ENCODE data around the gene SERPINE3. TPM values are rescaled to one million over a fixed set of nuclear protein-coding genes. Genes with fewer than 3 reads are reported as not detected.

SERPINE3 gene
- total RNA-seq, 1 experiment from 2014 or later: not detected

DNA sequence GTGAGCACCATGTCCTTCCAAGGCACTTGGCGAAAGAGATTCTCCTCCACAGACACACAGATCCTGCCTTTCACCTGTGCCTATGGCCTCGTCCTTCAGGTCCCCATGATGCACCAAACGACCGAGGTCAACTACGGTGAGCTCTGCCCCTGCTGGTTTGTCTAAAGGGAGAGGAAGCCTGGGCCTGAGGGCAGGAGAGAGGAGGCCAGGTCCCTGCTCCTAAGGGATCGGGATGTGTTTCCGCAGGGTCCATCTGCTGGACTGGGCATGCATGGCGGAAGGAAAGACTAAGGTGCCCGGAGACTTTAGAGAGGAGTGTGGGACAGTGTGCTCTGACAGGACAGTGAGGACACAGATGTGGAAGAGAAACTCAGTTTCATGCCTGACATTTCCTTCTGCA lies 7.6 kb downstream of the SERPINE3 start:
- DNase-seq: no peak
- POLR2A ChIA-PET (ENCODE audit: unreplicated experiment): no interaction called here

GRCh38 chr13:51348069-51348967 lies 8.8 kb downstream of the SERPINE3 start:
- ChIA-PET POLR2A (ENCODE audit: unreplicated experiment) (no interaction called here), CTCF (no interaction called here)
- Histone ChIP-seq H3F3A (ENCODE audit: insufficient read depth, low read depth) (no peaks in the 10 kb centered on the region), H3K4me2 (no peak overlapping the region), H3K4me3 (no peak overlapping the region), H3K36me3 (ENCODE audit: low read depth) (no peaks in the 10 kb centered on the region; the same call in 1 of the 2 replicates), H3K9me3 (ENCODE audit: insufficient read depth, low read depth) (no peaks in the 10 kb centered on the region), H3K9me2 (ENCODE audit: insufficient read depth) (no peaks in the 10 kb centered on the region; the same call in 1 of the 2 replicates), H2AFZ (no peak overlapping the region), H4K20me1 (ENCODE audit: insufficient read depth) (no peaks in the 10 kb centered on the region), H3K27me3 (ENCODE audit: insufficient read depth, low read depth) (no peaks in the 10 kb centered on the region), H3K4me1 (replicated peaks; ENCODE audit: insufficient read depth) (no peaks in the 10 kb centered on the region), H3K27ac (no peak overlapping the region), H3K79me2 (ENCODE audit: low read depth) (no peaks in the 10 kb centered on the region)
- DNase-seq: no peak
- intact Hi-C loops (cut with micrococcal nuclease; ENCODE audit: unreplicated experiment): no loop called here
- BruUV-seq (replicated peaks): no TSS peak
- TF ChIP-seq, protein P1, sequence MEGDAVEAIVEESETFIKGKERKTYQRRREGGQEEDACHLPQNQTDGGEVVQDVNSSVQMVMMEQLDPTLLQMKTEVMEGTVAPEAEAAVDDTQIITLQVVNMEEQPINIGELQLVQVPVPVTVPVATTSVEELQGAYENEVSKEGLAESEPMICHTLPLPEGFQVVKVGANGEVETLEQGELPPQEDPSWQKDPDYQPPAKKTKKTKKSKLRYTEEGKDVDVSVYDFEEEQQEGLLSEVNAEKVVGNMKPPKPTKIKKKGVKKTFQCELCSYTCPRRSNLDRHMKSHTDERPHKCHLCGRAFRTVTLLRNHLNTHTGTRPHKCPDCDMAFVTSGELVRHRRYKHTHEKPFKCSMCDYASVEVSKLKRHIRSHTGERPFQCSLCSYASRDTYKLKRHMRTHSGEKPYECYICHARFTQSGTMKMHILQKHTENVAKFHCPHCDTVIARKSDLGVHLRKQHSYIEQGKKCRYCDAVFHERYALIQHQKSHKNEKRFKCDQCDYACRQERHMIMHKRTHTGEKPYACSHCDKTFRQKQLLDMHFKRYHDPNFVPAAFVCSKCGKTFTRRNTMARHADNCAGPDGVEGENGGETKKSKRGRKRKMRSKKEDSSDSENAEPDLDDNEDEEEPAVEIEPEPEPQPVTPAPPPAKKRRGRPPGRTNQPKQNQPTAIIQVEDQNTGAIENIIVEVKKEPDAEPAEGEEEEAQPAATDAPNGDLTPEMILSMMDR (conservative IDR thresholded peaks at IDR 0.05): no peak
- no peak for TF ChIP-seq EZH2 (IDR thresholded peaks at IDR 0.05; ENCODE audit: low read depth)

More for the DNA sequence above, 7.6 kb downstream of the SERPINE3 start:
- H3K9me3 ChIP-seq (ENCODE audit: insufficient read depth, low read depth): no peaks in the 10 kb centered on the region
- no peaks in the 10 kb centered on the region for H3K9me2 ChIP-seq (ENCODE audit: insufficient read depth)
- H3K4me2 ChIP-seq: no peak overlapping the region
- BruUV-seq (replicated peaks): no TSS peak
- no peaks in the 10 kb centered on the region for H3K36me3 ChIP-seq (ENCODE audit: low read depth)
- no peak for TF ChIP-seq EZH2 (IDR thresholded peaks at IDR 0.05; ENCODE audit: low read depth)
- TF ChIP-seq, protein P1 (conservative IDR thresholded peaks at IDR 0.05): no peak
- intact Hi-C loops (cut with micrococcal nuclease; ENCODE audit: unreplicated experiment): no loop called here
- no peak overlapping the region for H3K27ac ChIP-seq
- H3F3A ChIP-seq (ENCODE audit: insufficient read depth, low read depth): no peaks in the 10 kb centered on the region
- H3K27me3 ChIP-seq (ENCODE audit: insufficient read depth, low read depth): no peaks in the 10 kb centered on the region
- H3K4me3 ChIP-seq: no peak overlapping the region
- no peak overlapping the region for H2AFZ ChIP-seq
- no peaks in the 10 kb centered on the region for H4K20me1 ChIP-seq (ENCODE audit: insufficient read depth)
- H3K79me2 ChIP-seq (ENCODE audit: low read depth): no peaks in the 10 kb centered on the region
- CTCF ChIA-PET: no interaction called here
- H3K4me1 ChIP-seq (replicated peaks; ENCODE audit: insufficient read depth): no peaks in the 10 kb centered on the region

GRCh38 chr13:51349016-51349415 lies 9.5 kb downstream of the SERPINE3 start:
- no TSS peak for BruUV-seq (replicated peaks)
- TF ChIP-seq, protein P1 (conservative IDR thresholded peaks at IDR 0.05): no peak
- no peak for TF ChIP-seq EZH2 (IDR thresholded peaks at IDR 0.05; ENCODE audit: low read depth)

More at GRCh38 chr13:51349016-51349415, 9.5 kb downstream of the SERPINE3 start:
- ChIA-PET POLR2A (ENCODE audit: unreplicated experiment) (no interaction called here), CTCF (no interaction called here)
- H2AFZ ChIP-seq: no peak overlapping the region
- no peak for DNase-seq
- H3F3A ChIP-seq (ENCODE audit: insufficient read depth, low read depth): no peaks in the 10 kb centered on the region
- H4K20me1 ChIP-seq (ENCODE audit: insufficient read depth): no peaks in the 10 kb centered on the region
- H3K9me3 ChIP-seq (ENCODE audit: insufficient read depth, low read depth): no peaks in the 10 kb centered on the region
- no peak overlapping the region for H3K27ac ChIP-seq
- H3K4me3 ChIP-seq: no peak overlapping the region
- no peaks in the 10 kb centered on the region for H3K27me3 ChIP-seq (ENCODE audit: insufficient read depth, low read depth)
- no peaks in the 10 kb centered on the region for H3K79me2 ChIP-seq (ENCODE audit: low read depth)
- intact Hi-C loops (cut with micrococcal nuclease; ENCODE audit: unreplicated experiment): no loop called here
- no peaks in the 10 kb centered on the region for H3K4me1 ChIP-seq (replicated peaks; ENCODE audit: insufficient read depth)
- H3K9me2 ChIP-seq (ENCODE audit: insufficient read depth): no peaks in the 10 kb centered on the region; the same call in 1 of the 2 replicates
- no peak overlapping the region for H3K4me2 ChIP-seq
- no peaks in the 10 kb centered on the region; the same call in 1 of the 2 replicates for H3K36me3 ChIP-seq (ENCODE audit: low read depth)

Data from PC-9 (cell line).